PFSK-1 (cell line): Measurements from ENCODE around the gene FSHR.

Source experiments
- FOXP2 ChIP-seq: optimal IDR thresholded peaks from 2 replicates; pipeline ENCODE3; 2011; ENCODE audit warnings: borderline replicate concordance, control low read depth, inconsistent platforms; ENCODE audit not compliant: insufficient read depth; ENCODE audit errors: extremely low read length, extremely low read depth
- POLR2AphosphoS5 ChIP-seq: IDR thresholded peaks from 2 replicates; pipeline ENCODE4 v1.6.1; 2012; ENCODE audit warnings: low read depth, mild to moderate bottlenecking, control low read depth, low read length, moderate library complexity
- REST ChIP-seq, 2 experiments: IDR thresholded peaks; 2 replicates each; pipeline versions ENCODE4 v1.6.1 to v1.8.0; 2011 to 2012; ENCODE audit warnings: low read depth in 2 of 2, low read length in 2 of 2, control low read depth in 1 of 2, inconsistent platforms in 1 of 2, mild to moderate bottlenecking in 1 of 2, moderate library complexity in 1 of 2; ENCODE audit not compliant: insufficient read depth in 1 of 2
- SIN3A ChIP-seq: IDR thresholded peaks from 2 replicates; pipeline ENCODE4 v1.6.1; 2012; ENCODE audit warnings: mild to moderate bottlenecking, low read length, moderate library complexity, borderline replicate concordance; ENCODE audit not compliant: insufficient read depth
- TAF1 ChIP-seq: IDR thresholded peaks from 2 replicates; pipeline ENCODE4 v1.6.1; 2012; ENCODE audit warnings: low read length, control low read depth, borderline replicate concordance; ENCODE audit not compliant: insufficient read depth

Gene FSHR

DNA sequence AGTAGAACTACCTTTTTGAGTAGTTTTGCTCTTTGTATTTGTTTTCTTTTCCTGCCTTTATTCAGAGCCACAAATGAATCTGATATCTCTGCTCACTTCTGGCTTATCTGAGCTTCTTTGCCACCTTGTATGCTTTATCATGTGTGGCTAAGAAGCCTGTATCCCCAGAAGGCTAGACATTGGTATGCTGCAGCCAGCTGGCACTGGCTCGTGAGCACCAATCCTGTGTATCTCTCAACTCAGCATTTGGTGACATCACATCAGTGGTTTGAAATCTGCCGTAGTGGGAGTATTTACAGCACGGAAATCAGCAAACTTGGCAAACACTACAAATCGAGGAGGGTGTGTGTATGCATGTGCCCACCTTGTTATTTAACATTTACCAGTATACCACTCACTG lies 215.1 kb downstream of the FSHR start:
- TF ChIP-seq SIN3A (no peak), POLR2AphosphoS5 (no peak), FOXP2 (no peak), TAF1 (no peak), REST (IDR thresholded peaks at IDR 0.05; ENCODE audit: insufficient read depth in 1 of 2, low read depth in 2 of 2, low read length in 2 of 2) (no peak)

DNA sequence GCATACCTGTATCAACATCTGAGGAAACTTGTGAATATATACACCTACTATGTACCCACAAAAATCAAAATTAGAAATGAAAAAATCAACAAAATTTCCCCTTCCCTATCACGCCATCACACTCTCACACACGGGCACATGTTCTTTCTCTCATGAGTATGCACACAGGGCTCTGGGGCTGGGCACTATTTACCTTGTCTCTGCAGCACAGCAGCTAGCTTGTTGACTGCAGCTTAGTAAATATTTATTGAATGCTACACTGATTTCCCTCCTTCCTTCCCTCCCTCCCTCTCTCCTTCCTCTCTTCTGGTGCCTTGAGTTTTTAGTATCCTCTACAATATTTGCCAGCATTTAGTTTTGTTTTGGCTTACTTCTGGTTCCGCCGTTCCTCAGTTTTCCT lies 216.1 kb downstream of the FSHR start:
- TF ChIP-seq POLR2AphosphoS5 (no peak), FOXP2 (no peak), TAF1 (no peak), SIN3A (no peak)

GRCh38 chr2:48934807-48935206 lies 219.5 kb downstream of the FSHR start:
- no peak for TF ChIP-seq POLR2AphosphoS5
- no peak for TF ChIP-seq SIN3A
- TF ChIP-seq TAF1, result no peak
- TF ChIP-seq FOXP2, result no peak
- TF ChIP-seq REST (IDR thresholded peaks at IDR 0.05; ENCODE audit: insufficient read depth in 1 of 2, low read depth in 2 of 2, low read length in 2 of 2), result no peak

- TF ChIP-seq TAF1, result no peak
- no peak for TF ChIP-seq FOXP2
- no peak for TF ChIP-seq POLR2AphosphoS5
- TF ChIP-seq SIN3A, result no peak
- no peak for TF ChIP-seq REST (IDR thresholded peaks at IDR 0.05; ENCODE audit: insufficient read depth in 1 of 2, low read depth in 2 of 2, low read length in 2 of 2)
Observed at GRCh38 chr2:48933828-48934497, 220.4 kb downstream of the FSHR start.

- TF ChIP-seq FOXP2 (no peak), SIN3A (no peak), POLR2AphosphoS5 (no peak), REST (IDR thresholded peaks at IDR 0.05; ENCODE audit: insufficient read depth in 1 of 2, low read depth in 2 of 2, low read length in 2 of 2) (no peak), TAF1 (no peak)
Observed at GRCh38 chr2:48932667-48933066, 221.6 kb downstream of the FSHR start.
